ENCODE data around the gene SWAP70. TPM values are rescaled to one million over a fixed set of nuclear protein-coding genes. Genes with fewer than 3 reads are reported as not detected.

Gene SWAP70
- total and polyA plus RNA-seq, 2 of the 8 experiments (the other 6 are each of a cell fraction or from before 2014, with no cell fraction given) = 14.8 to 37.5 TPM

- no peak for TF ChIP-seq TAF7 (optimal IDR thresholded peaks at IDR 0.05; ENCODE audit: borderline replicate concordance, low read depth, low read length)
- TF ChIP-seq CEBPB (IDR thresholded peaks at IDR 0.05; ENCODE audit: low read depth, low read length) = no peak
Measured at GRCh38 chr11:9672288-9672916, 8.5 kb downstream of the SWAP70 start (continued).
